B cell (primary cell): ENCODE measurements around the gene OR52E6. TPM values are rescaled to one million over a fixed set of nuclear protein-coding genes. Genes with fewer than 3 reads are reported as not detected.

Source experiments
- ATAC-seq: fragments of 200-7000 bp; cut with Tn5 transposase; one replicate; pipeline ENCODE4 v1.10.0; 2021; ENCODE audit warnings: low read depth, mild to moderate bottlenecking, moderate number of reproducible peaks, moderate library complexity
- CTCF ChIA-PET: fragments of 350-600 bp; sonication (Branson Sonifier 250); formaldehyde crosslinking; loops from one replicate; lab custom pipeline; 2021; ENCODE audit warnings: antibody characterized with exemption, inconsistent platforms; lab: Charles Lee
- POLR2A ChIA-PET: fragments of 350-600 bp; sonication (Branson Sonifier 250); formaldehyde crosslinking; loops from one replicate; lab custom pipeline; 2021; ENCODE audit warnings: antibody characterized with exemption; lab: Charles Lee
- DNase-seq: peaks from one replicate; pipeline ENCODE4 v3.0.0; 2013
- H2AFZ ChIP-seq: 2 replicates; pipeline ENCODE4 v1.6.1; 2012; ENCODE audit warnings: mild to moderate bottlenecking, low read depth, low read length; ENCODE audit not compliant: insufficient read depth, poor library complexity, severe bottlenecking
- H3K27ac ChIP-seq, 2 donors: 1 replicate in 1 of 2; 2 replicates in 1 of 2; pipeline ENCODE4 v1.5.1; 2012 to 2013; ENCODE audit warnings: low read length in 2 of 2, mild to moderate bottlenecking in 2 of 2, moderate library complexity in 1 of 2
- H3K27me3 ChIP-seq, 4 experiments: fragments of 200-600 bp in 1 of 4; sonication (generic) in 1 of 4; replicated peaks in 1 of 4; 1 replicate in 2 of 4; 2 replicates in 2 of 4; pipeline versions ENCODE4 v1.6.1 to v1.7.0; 2013 to 2016; ENCODE audit warnings: low read length in 3 of 4, mild to moderate bottlenecking in 2 of 4, mixed read lengths in 1 of 4, moderate library complexity in 1 of 4; ENCODE audit not compliant: insufficient read depth in 4 of 4, control insufficient read depth in 3 of 4; ENCODE audit errors: control extremely low read depth in 1 of 4
- H3K36me3 ChIP-seq, 2 experiments: replicated peaks in 1 of 2; 1 replicate in 1 of 2; 2 replicates in 1 of 2; pipeline versions ENCODE4 v1.6.1 to v1.7.1; 2013; ENCODE audit warnings: low read length in 1 of 2; ENCODE audit not compliant: insufficient read depth in 2 of 2, control insufficient read depth in 1 of 2; ENCODE audit errors: control extremely low read depth in 1 of 2, extremely low read depth in 1 of 2
- H3K4me1 ChIP-seq, 2 donors: fragments of 200-600 bp in 1 of 2; sonication (generic) in 1 of 2; 1 replicate in 1 of 2; 2 replicates in 1 of 2; pipeline versions ENCODE4 v1.5.1 to v1.6.1; 2013 to 2017; ENCODE audit warnings: low read length in 2 of 2; ENCODE audit not compliant: control insufficient read depth in 2 of 2, insufficient read depth in 2 of 2
- H3K4me2 ChIP-seq: replicated peaks from 2 replicates; pipeline ENCODE3; 2012; ENCODE audit warnings: mild to moderate bottlenecking, low read depth, low read length; ENCODE audit not compliant: poor library complexity, severe bottlenecking
- H3K4me3 ChIP-seq, 5 experiments: fragments of 200-600 bp in 1 of 5; sonication (generic) in 1 of 5; 1 replicate in 3 of 5; 2 replicates in 2 of 5; pipeline versions ENCODE4 v1.5.1 to v1.7.0; 2011 to 2016; ENCODE audit warnings: low read length in 4 of 5, mild to moderate bottlenecking in 4 of 5, low read depth in 2 of 5, control low read depth in 1 of 5, moderate library complexity in 1 of 5; ENCODE audit not compliant: insufficient read depth in 1 of 5; ENCODE audit errors: control extremely low read depth in 1 of 5, extremely low read depth in 1 of 5
- H3K79me2 ChIP-seq: fragments of 200-600 bp; sonication (generic); one replicate; pipeline ENCODE4 v1.6.0; 2016; ENCODE audit warnings: low read length; ENCODE audit not compliant: control insufficient read depth, insufficient read depth
- H3K9ac ChIP-seq: fragments of 200-600 bp; sonication (generic); 2 replicates; pipeline ENCODE4 v1.6.1; 2017; ENCODE audit warnings: mild to moderate bottlenecking, low read length, moderate library complexity
- H3K9me3 ChIP-seq, 3 donors: one replicate each; pipeline versions ENCODE4 v1.6.1 to v1.7.1; 2013; ENCODE audit warnings: low read length in 2 of 3; ENCODE audit not compliant: control insufficient read depth in 2 of 3, insufficient read depth in 1 of 3; ENCODE audit errors: control extremely low read depth in 1 of 3
- H4K20me1 ChIP-seq: 2 replicates; pipeline ENCODE4 v1.6.0; 2012; ENCODE audit warnings: mild to moderate bottlenecking, low read length; ENCODE audit not compliant: insufficient read depth, control insufficient read depth, poor library complexity, severe bottlenecking
- H3K27ac Mint-ChIP-seq: one replicate; pipeline ENCODE4 v1.8.0; 2021; ENCODE audit warnings: mixed read lengths
- H3K27me3 Mint-ChIP-seq: one replicate; pipeline ENCODE4 v1.8.0; 2021; ENCODE audit warnings: mixed read lengths
- H3K4me1 Mint-ChIP-seq: one replicate; pipeline ENCODE4 v1.8.0; 2021; ENCODE audit warnings: mixed read lengths
- H3K4me3 Mint-ChIP-seq: one replicate; pipeline ENCODE4 v1.8.0; 2021; ENCODE audit warnings: mixed read lengths
- H3K9me3 Mint-ChIP-seq: one replicate; pipeline ENCODE4 v1.8.0; 2022; ENCODE audit warnings: mixed read lengths; ENCODE audit not compliant: insufficient read depth
- EZH2 ChIP-seq: IDR thresholded peaks from 2 replicates; pipeline ENCODE4 v1.6.1; 2012; ENCODE audit warnings: borderline replicate concordance, low read depth, mild to moderate bottlenecking, moderate library complexity, low read length; ENCODE audit not compliant: insufficient read depth, poor library complexity, severe bottlenecking
- WGBS: methylation state at CpG from one replicate; pipeline ENCODE4 v1.1.5; 2013; ENCODE audit warnings: missing lambda C conversion rate; ENCODE audit not compliant: insufficient coverage; 5-methylcytosine and 5-hydroxymethylcytosine counted together
- intact Hi-C: fragments of 100-400 bp; cut with micrococcal nuclease; formaldehyde crosslinking; loops from one replicate; pipeline ENCODE4 v1.10.0; 2022
- polyA plus RNA-seq: library from polyadenylated mRNA; depleted of rRNA; stranded (reverse); fragments of >200 nt; gene quantifications from 2 replicates; pipeline ENCODE4 v1.2.3, GENCODE V29; 2012
- total RNA-seq, 2 donors: library from RNA; stranded (reverse); fragments of 120-200 nt in 1 of 2; gene quantifications; 1 replicate in 1 of 2; 2 replicates in 1 of 2; pipeline versions ENCODE4 v1.2.3 to v1.2.4, GENCODE V29; 2013 to 2022
- TF ChIP-seq, protein P1 (sequence below): fragments of 200-600 bp; IDR thresholded peaks from one replicate; pipeline ENCODE4 v1.8.0; 2022; ENCODE audit warnings: antibody characterized with exemption, mild to moderate bottlenecking

The OR52E6 gene
- total and polyA plus RNA-seq, 2 donors (not counting 1 experiment from before 2014, with no cell fraction given), result not detected

GRCh38 chr11:5887661-5888060 lies 46.0 kb upstream of the OR52E6 start:
- ATAC-seq (no peak), DNase-seq (no peak)
- H3K4me3 ChIP-seq, result no peak overlapping the region
- H3K9me3 ChIP-seq, result no peaks in the 10 kb centered on the region
- CTCF ChIA-PET, result interaction anchor here (1.4 to 1.6 kb wide), 2 partner anchors 10 to 15 kb away, joined by 3 read pairs; no protein-coding TSS in a partner anchor
- peaks cover 0 to 3% (median 0%) of the 10 kb centered on the region in 4 experiments for H3K27me3 ChIP-seq
- H3K27me3 Mint-ChIP-seq, result peaks cover 7% of the 10 kb centered on the region
- no CpG with 5 or more reads among the region's 1 CpG for WGBS
- no peak overlapping the region for H2AFZ ChIP-seq
- no peaks in the 10 kb centered on the region for H4K20me1 ChIP-seq
- H3K27ac Mint-ChIP-seq, result no peak overlapping the region
- POLR2A ChIA-PET, result no interaction called here
- no peaks in the 10 kb centered on the region for H3K79me2 ChIP-seq
- H3K9ac ChIP-seq, result no peak overlapping the region
- intact Hi-C loops, result no loop called here
- H3K4me1 ChIP-seq, result no peaks in the 10 kb centered on the region
- H3K4me1 Mint-ChIP-seq, result no peaks in the 10 kb centered on the region
- H3K36me3 ChIP-seq, result no peaks in the 10 kb centered on the region
- no peak overlapping the region for H3K27ac ChIP-seq
- no peaks in the 10 kb centered on the region for H3K9me3 Mint-ChIP-seq
- no peak overlapping the region for H3K4me3 Mint-ChIP-seq
- H3K4me2 ChIP-seq, result no peak overlapping the region
- TF ChIP-seq EZH2, result no peak
- TF ChIP-seq, protein P1, sequence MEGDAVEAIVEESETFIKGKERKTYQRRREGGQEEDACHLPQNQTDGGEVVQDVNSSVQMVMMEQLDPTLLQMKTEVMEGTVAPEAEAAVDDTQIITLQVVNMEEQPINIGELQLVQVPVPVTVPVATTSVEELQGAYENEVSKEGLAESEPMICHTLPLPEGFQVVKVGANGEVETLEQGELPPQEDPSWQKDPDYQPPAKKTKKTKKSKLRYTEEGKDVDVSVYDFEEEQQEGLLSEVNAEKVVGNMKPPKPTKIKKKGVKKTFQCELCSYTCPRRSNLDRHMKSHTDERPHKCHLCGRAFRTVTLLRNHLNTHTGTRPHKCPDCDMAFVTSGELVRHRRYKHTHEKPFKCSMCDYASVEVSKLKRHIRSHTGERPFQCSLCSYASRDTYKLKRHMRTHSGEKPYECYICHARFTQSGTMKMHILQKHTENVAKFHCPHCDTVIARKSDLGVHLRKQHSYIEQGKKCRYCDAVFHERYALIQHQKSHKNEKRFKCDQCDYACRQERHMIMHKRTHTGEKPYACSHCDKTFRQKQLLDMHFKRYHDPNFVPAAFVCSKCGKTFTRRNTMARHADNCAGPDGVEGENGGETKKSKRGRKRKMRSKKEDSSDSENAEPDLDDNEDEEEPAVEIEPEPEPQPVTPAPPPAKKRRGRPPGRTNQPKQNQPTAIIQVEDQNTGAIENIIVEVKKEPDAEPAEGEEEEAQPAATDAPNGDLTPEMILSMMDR, result no peak

GRCh38 chr11:5887172-5887571 lies 45.5 kb upstream of the OR52E6 start:
- TF ChIP-seq, protein P1, result no peak
- TF ChIP-seq EZH2, result no peak
- Mint-ChIP-seq H3K4me3 (no peak overlapping the region), H3K9me3 (no peaks in the 10 kb centered on the region), H3K4me1 (no peaks in the 10 kb centered on the region), H3K27me3 (peaks cover 7% of the 10 kb centered on the region), H3K27ac (no peak overlapping the region)
- no peaks in the 10 kb centered on the region for H3K79me2 ChIP-seq
- peaks cover 0 to 3% (median 0%) of the 10 kb centered on the region in 4 experiments for H3K27me3 ChIP-seq
- H3K9ac ChIP-seq, result no peak overlapping the region
- no peak overlapping the region for H3K4me3 ChIP-seq
- no peaks in the 10 kb centered on the region for H3K9me3 ChIP-seq
- intact Hi-C loops, result no loop called here
- DNase-seq, result no peak
- CTCF ChIA-PET, result interaction anchor here (1.4 to 1.6 kb wide), 2 partner anchors 10 to 15 kb away, joined by 3 read pairs; no protein-coding TSS in a partner anchor
- H3K36me3 ChIP-seq, result no peaks in the 10 kb centered on the region
- no peaks in the 10 kb centered on the region for H4K20me1 ChIP-seq
- ATAC-seq, result no peak
- POLR2A ChIA-PET, result no interaction called here
- no peaks in the 10 kb centered on the region for H3K4me1 ChIP-seq
- 59% methylated on average over 2 of the region's 3 CpGs for WGBS
- no peak overlapping the region for H2AFZ ChIP-seq
- no peak overlapping the region for H3K27ac ChIP-seq
- H3K4me2 ChIP-seq, result no peak overlapping the region
